ENCODE data around the gene KSR2.
A peak's percentile ranks its signal among the peaks of the same experiment; 100 is the strongest.

Gene KSR2

GRCh38 chr12:117596968-117597367 lies 371.8 kb downstream of the KSR2 start:
- no peak for DNase-seq

GRCh38 chr12:117595751-117596150 lies 373.0 kb downstream of the KSR2 start:
- DNase-seq: no peak

- DNase-seq: no peak
Observed at GRCh38 chr12:117594481-117594880, 374.3 kb downstream of the KSR2 start.

- DNase-seq: no peak
Observed at GRCh38 chr12:117593815-117594400, 374.9 kb downstream of the KSR2 start.

GRCh38 chr12:117592588-117593305 lies 376.0 kb downstream of the KSR2 start:
- no peak for DNase-seq

- DNase-seq: no peak
Observed at GRCh38 chr12:117590999-117591398, 377.8 kb downstream of the KSR2 start.

GRCh38 chr12:117590386-117590785 lies 378.4 kb downstream of the KSR2 start:
- no peak for DNase-seq

- no peak for DNase-seq
Observed at GRCh38 chr12:117589021-117589420, 379.8 kb downstream of the KSR2 start.

GRCh38 chr12:117587631-117588287 lies 381.0 kb downstream of the KSR2 start:
- DNase-seq: peak in 1 of 2 donors; percentile 19

- DNase-seq: no peak
Observed at GRCh38 chr12:117583677-117584225, 385.0 kb downstream of the KSR2 start.

- no peak for DNase-seq
Observed at GRCh38 chr12:117583092-117583491, 385.7 kb downstream of the KSR2 start.

GRCh38 chr12:117582135-117582784 lies 386.5 kb downstream of the KSR2 start:
- DNase-seq: no peak

GRCh38 chr12:117580718-117581062 lies 388.1 kb downstream of the KSR2 start:
- DNase-seq: no peak

- DNase-seq: no peak
Observed at GRCh38 chr12:117580015-117580717, 388.6 kb downstream of the KSR2 start.

GRCh38 chr12:117577122-117577657 lies 391.6 kb downstream of the KSR2 start:
- DNase-seq: no peak

GRCh38 chr12:117576053-117576452 lies 392.7 kb downstream of the KSR2 start:
- DNase-seq: no peak

GRCh38 chr12:117574655-117575054 lies 394.1 kb downstream of the KSR2 start:
- DNase-seq: no peak

- no peak for DNase-seq
Observed at GRCh38 chr12:117572755-117573154, 396.0 kb downstream of the KSR2 start.

GRCh38 chr12:117571321-117571720 lies 397.5 kb downstream of the KSR2 start:
- DNase-seq: no peak

GRCh38 chr12:117570608-117571007 lies 398.2 kb downstream of the KSR2 start:
- no peak for DNase-seq

GRCh38 chr12:117567644-117568216 lies 401.1 kb downstream of the KSR2 start:
- no peak for DNase-seq

GRCh38 chr12:117564881-117565280 lies 403.9 kb downstream of the KSR2 start:
- DNase-seq: no peak
